GM19240 (cell line): ENCODE data around the gene C10orf120.

Experiments
- DNase-seq: peaks from one replicate; pipeline ENCODE4 v3.0.0; 2011; ENCODE audit warnings: low spot score; ENCODE audit not compliant: insufficient read length

The C10orf120 gene

DNA sequence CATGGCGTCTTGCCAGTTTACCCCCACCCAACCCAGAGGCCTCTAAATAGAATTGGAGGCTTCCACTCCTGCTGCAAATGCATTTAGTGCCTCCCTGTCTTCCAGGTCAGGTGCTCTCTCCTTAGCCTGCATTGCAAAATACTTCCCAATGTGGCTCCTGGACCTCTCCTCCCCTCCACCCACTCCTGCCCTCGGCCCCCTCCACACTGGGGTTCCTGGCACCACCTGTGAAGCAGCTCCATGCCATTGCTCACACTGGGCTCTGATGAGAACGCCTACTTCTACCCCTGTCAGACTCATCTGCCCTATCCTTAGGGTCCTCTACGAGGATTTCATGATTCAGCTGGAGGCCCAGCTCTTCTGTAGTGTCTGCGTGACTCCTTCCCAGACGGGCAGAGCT, 37.4 kb downstream of the C10orf120 start:
- no peak for DNase-seq

DNA sequence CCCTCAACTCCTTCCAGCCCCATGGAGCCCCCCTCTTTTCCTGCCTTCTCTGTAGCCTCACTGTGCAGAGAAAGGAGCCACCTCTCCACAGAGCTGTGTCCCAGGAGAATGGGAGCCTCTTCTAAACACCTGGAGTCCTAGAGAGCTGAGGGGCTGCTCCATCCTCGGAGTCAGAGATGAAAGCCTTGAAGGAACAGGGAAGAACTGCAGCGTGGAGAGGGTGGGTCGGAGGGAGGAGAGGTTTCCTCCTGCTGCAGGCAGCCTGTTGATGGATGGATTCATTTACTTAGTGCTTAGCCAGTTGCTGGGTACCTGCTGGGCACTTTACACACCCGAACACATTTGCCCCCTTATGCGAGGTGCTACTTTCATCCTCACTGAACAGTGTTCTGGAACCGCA, 39.0 kb downstream of the C10orf120 start:
- DNase-seq = no peak

DNA sequence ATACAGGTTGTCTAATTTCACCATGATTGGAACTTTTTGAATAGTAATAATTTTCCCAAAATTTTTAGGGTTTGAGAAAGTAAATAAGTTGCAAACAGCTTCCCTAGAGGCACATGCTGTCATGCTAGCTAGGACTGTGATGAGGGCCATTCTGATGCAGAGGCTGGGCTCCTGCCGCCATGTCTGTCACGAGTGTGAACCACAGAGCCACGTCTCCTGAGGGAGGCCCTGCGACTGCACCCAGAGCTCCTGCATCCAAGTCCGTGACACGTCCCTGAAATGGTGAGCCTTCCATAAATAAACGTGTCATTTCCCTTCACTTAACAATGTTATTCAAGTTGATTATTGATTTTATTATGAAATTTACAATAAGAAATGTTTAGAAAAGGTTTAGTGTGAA, 40.0 kb downstream of the C10orf120 start:
- no peak for DNase-seq

- DNase-seq = no peak
Measured at GRCh38 chr10:122659126-122659525, 40.5 kb downstream of the C10orf120 start.

GRCh38 chr10:122658356-122659049, 41.1 kb downstream of the C10orf120 start:
- DNase-seq = no peak

GRCh38 chr10:122657729-122658128, 41.9 kb downstream of the C10orf120 start:
- no peak for DNase-seq

DNA sequence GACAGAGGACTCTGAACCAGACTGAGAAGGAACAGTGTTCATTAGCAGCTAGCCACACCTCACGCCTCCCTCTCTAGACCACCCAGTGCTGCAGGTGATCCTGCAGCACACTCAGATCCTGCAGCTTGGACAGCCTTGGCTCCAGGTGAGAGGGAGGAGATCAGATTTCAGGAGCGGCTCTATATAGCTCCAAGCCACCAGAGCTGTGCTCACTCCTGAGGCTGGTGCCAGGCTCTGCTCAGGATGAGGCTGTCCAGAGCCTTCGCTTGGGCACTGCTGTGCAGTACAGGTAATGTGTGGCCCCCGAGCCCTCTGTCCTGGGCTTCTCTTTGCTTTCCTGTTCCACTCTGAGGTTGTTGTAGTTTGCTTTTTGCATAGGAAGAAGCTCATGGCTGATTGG, 42.4 kb downstream of the C10orf120 start:
- no peak for DNase-seq

DNA sequence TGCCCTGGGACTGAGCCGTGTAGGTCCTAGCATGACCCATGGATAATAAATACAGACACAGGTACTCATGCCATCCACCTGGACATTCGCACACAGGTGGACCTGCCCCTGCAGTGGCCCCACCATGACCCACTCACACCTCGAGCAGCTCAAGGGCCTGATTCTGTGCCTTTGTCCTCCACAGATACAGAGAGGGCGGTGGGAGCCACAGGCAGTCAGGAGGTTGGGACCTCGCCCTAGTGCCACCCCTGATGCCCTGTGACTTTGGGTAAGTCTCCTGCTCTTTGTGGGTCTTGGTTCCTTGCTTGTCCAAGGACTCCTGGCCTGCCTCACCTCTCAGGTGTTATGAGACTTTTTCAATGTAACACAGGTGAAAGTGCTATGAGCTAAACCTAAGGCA, 42.9 kb downstream of the C10orf120 start:
- DNase-seq = no peak

DNA sequence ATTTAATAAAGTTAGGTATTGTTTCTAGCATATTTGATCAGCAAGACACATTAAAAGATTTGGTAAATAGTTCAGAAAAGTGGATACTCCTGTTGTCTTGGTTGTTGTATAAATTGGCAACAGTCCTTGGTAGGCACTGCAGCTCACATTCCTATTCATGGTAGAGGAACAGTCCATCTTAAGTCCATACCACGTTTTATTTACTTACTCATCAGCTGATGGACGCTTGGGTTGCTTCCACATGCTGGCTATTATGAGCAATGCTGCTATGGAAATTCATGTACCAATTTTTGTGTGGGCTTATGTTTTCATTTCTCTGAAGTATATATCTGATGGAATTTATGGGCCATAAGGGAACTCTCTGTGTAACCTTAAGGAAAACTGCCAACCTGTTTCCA, 43.3 kb downstream of the C10orf120 start:
- no peak for DNase-seq

DNA sequence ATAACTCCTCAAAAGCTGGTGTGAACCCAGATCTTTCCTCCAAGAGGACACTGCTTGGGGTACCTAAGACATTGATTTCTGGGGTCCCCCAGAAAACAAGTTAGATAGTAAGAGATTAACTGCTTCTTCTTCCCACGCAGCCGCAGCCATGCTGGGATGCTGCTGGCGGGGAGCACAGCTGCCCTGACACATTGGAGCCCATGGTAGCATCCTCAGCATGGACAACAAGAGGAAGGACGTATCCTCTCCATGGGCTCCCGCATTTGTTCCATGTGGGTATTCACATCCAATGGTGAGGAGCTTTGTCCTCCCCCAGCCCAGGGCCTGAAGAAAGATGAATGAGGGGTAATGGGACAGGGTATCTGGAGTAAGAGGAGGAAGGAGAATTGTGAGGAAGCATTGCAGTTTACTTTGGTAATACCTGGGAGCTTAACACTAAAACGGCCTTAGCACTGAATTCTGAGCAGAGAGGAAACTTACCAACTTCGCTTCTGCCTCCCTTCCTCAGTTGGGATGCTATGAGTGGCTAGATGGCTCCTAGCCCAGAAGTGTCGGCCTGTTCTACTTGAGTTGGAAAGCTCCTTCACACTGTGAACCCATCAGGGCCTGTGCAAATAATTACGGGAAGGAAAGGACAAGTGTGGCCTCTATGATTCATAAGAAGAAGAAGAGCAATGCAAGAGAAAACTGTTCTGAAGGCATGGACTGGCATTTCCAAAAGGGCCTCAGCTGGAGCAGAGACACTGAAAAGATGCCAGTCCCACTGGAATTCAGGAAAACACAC, 43.9 kb downstream of the C10orf120 start:
- no peak for DNase-seq

- no peak for DNase-seq
Measured at GRCh38 chr10:122650331-122650730, 49.3 kb downstream of the C10orf120 start.

GRCh38 chr10:122649903-122650302, 49.7 kb downstream of the C10orf120 start:
- DNase-seq = no peak

GRCh38 chr10:122648599-122649428, 50.8 kb downstream of the C10orf120 start:
- no peak for DNase-seq
